GM12878 (cell line): ENCODE measurements around the gene FIG4. TPM values are rescaled to one million over a fixed set of nuclear protein-coding genes. Genes with fewer than 3 reads are reported as not detected.

Source experiments
- ATAC-seq: fragments of 200-7000 bp; cut with Tn5 transposase; 3 replicates; pipeline ENCODE4 v1.9.1; 2020; ENCODE audit warnings: mild to moderate bottlenecking, moderate library complexity
- BruUV-seq: library from RNA; stranded (reverse); fragments of 400-500 nt; replicated peaks from 2 replicates; lab custom pipeline; 2021; lab: Mats Ljungman, UMichigan
- CTCF ChIA-PET: fragments of 300-600 bp; sonication (Branson Sonifier 250); formaldehyde crosslinking; extraction: SDS; loops from one replicate; lab custom pipeline; 2021; ENCODE audit warnings: inconsistent platforms; lab: Yijun Ruan, JAX
- POLR2A ChIA-PET: fragments of 350-600 bp; formaldehyde crosslinking; extraction: SDS; loops from one replicate; lab custom pipeline; 2021; ENCODE audit warnings: inconsistent platforms; lab: Charles Lee
- RAD21 ChIA-PET: fragments of 300-600 bp; sonication (Branson Sonifier 250); formaldehyde crosslinking; loops from one replicate; lab custom pipeline; 2023; ENCODE audit warnings: antibody characterized with exemption; ENCODE audit not compliant: unreplicated experiment; lab: Charles Lee
- SMC1A ChIA-PET: fragments of 300-600 bp; sonication (Branson Sonifier 250); formaldehyde crosslinking; loops from one replicate; lab custom pipeline; 2023; ENCODE audit not compliant: unreplicated experiment, uncharacterized antibody; lab: Charles Lee
- DNase-seq: peaks from one replicate; pipeline ENCODE4 v3.0.0-alpha.2; 2011; ENCODE audit warnings: low read depth, low spot score
- FAIRE-seq: peaks from 3 replicates; lab custom pipeline; 2011; peaks lifted over from hg19 to GRCh38; lab: Jason Lieb, UNC
- H2AFZ ChIP-seq: 2 replicates; pipeline ENCODE4 v1.6.0; 2011; ENCODE audit warnings: low read depth, low read length, control low read depth; ENCODE audit not compliant: control insufficient read depth
- H3K27ac ChIP-seq: 2 replicates; pipeline ENCODE4 v1.5.1; 2011; ENCODE audit warnings: control low read depth; ENCODE audit not compliant: control insufficient read depth, insufficient read depth
- H3K27me3 ChIP-seq, 2 experiments: replicated peaks in 1 of 2; 2 replicates each; pipeline versions ENCODE4 v1.6.0 to v1.6.1; 2011; ENCODE audit warnings: low read length in 1 of 2; ENCODE audit not compliant: control insufficient read depth in 2 of 2, insufficient read depth in 2 of 2
- H3K36me3 ChIP-seq, 2 experiments: 2 replicates each; pipeline ENCODE4 v1.5.1; 2011; ENCODE audit warnings: low read length in 1 of 2; ENCODE audit not compliant: control insufficient read depth in 2 of 2, insufficient read depth in 2 of 2
- H3K4me1 ChIP-seq: 2 replicates; pipeline ENCODE4 v1.6.1; 2011; ENCODE audit warnings: mild to moderate bottlenecking, low read length, moderate library complexity, mixed read lengths; ENCODE audit not compliant: control insufficient read depth, insufficient read depth
- H3K4me2 ChIP-seq: 2 replicates; pipeline ENCODE4 v1.6.0; 2011; ENCODE audit warnings: control low read depth; ENCODE audit not compliant: control insufficient read depth, insufficient read depth
- H3K4me3 ChIP-seq: fragments of 200-600 bp; sonication (generic); 2 replicates; pipeline ENCODE4 v1.5.1; 2016
- H3K79me2 ChIP-seq: 2 replicates; pipeline ENCODE4 v1.6.0; 2011; ENCODE audit warnings: low read length; ENCODE audit not compliant: control insufficient read depth, insufficient read depth
- H3K9ac ChIP-seq: 2 replicates; pipeline ENCODE4 v1.8.0; 2011; ENCODE audit warnings: low read length, control low read depth, mixed read lengths; ENCODE audit not compliant: control insufficient read depth, insufficient read depth
- H3K9me3 ChIP-seq: replicated peaks from 3 replicates; pipeline ENCODE4 v1.5.1; 2011; ENCODE audit warnings: mild to moderate bottlenecking, low read length; ENCODE audit not compliant: control insufficient read depth, insufficient read depth
- H4K20me1 ChIP-seq: 2 replicates; pipeline ENCODE4 v1.6.0; 2011; ENCODE audit not compliant: control insufficient read depth, insufficient read depth
- CEBPZ ChIP-seq: fragments of 150-350 bp; IDR thresholded peaks from 2 replicates; pipeline ENCODE4 v1.6.1; 2016; ENCODE audit warnings: low read depth, low read length
- CTCF ChIP-seq, 3 experiments: IDR thresholded peaks in 2 of 3; conservative IDR thresholded peaks in 1 of 3; 2 replicates each; pipeline ENCODE4 v1.5.1; 2011; ENCODE audit warnings: low read depth in 3 of 3, low read length in 3 of 3, mild to moderate bottlenecking in 3 of 3, control low read depth in 2 of 3, moderate library complexity in 2 of 3, inconsistent platforms in 1 of 3, mixed read lengths in 1 of 3; ENCODE audit not compliant: control insufficient read depth in 2 of 3, insufficient read depth in 1 of 3; ENCODE audit errors: extremely low read depth in 1 of 3
- ESRRA ChIP-seq: IDR thresholded peaks from 2 replicates; pipeline ENCODE4 v1.6.1; 2012; ENCODE audit warnings: mild to moderate bottlenecking, low read length, improper control_type of control experiment
- HDAC2 ChIP-seq: fragments of 200-600 bp; sonication (generic); IDR thresholded peaks from 2 replicates; pipeline ENCODE4 v1.6.1; 2017
- KDM1A ChIP-seq: fragments of 200-600 bp; sonication (generic); IDR thresholded peaks from 2 replicates; pipeline ENCODE4 v1.6.1; 2016; ENCODE audit warnings: borderline replicate concordance
- LARP7 ChIP-seq: fragments of 450-650 bp; IDR thresholded peaks from 2 replicates; pipeline ENCODE4 v1.6.1; 2017; ENCODE audit warnings: mild to moderate bottlenecking
- NR2C1 ChIP-seq: fragments of 450-650 bp; IDR thresholded peaks from 2 replicates; pipeline ENCODE4 v1.6.1; 2017; ENCODE audit warnings: antibody characterized with exemption, mild to moderate bottlenecking, moderate library complexity
- RELB ChIP-seq: fragments of 450-650 bp; IDR thresholded peaks from 2 replicates; pipeline ENCODE4 v1.6.1; 2017; ENCODE audit warnings: low read depth, mild to moderate bottlenecking, moderate library complexity
- RUNX3 ChIP-seq: IDR thresholded peaks from 2 replicates; pipeline ENCODE4 v1.6.1; 2012; ENCODE audit warnings: low read length, inconsistent platforms
- TCF3 ChIP-seq: IDR thresholded peaks from 2 replicates; pipeline ENCODE4 v1.6.1; 2012; ENCODE audit warnings: low read depth, mild to moderate bottlenecking, low read length, borderline replicate concordance; ENCODE audit not compliant: insufficient read depth
- WGBS: methylation state at CpG from one replicate; pipeline ENCODE4 v1.1.6; 2016; ENCODE audit warnings: low lambda C conversion rate; ENCODE audit not compliant: insufficient replicate concordance, insufficient coverage; ENCODE audit errors: missing lambda C conversion rate; 5-methylcytosine and 5-hydroxymethylcytosine counted together
- in situ Hi-C: fragments of 300-500 bp; cut with MboI; formaldehyde crosslinking; loops from 9 replicates; pipeline ENCODE4 v1.14.3; 2018; ENCODE audit warnings: mixed read lengths
- intact Hi-C: fragments of 100-400 bp; cut with micrococcal nuclease; formaldehyde crosslinking; loops from one replicate; pipeline ENCODE4 v1.14.2; 2022; ENCODE audit not compliant: unreplicated experiment
- polyA plus RNA-seq, 11 experiments: library from polyadenylated mRNA; depleted of rRNA in 4 of 11; unstranded in 6 of 11; stranded (reverse) in 5 of 11; fragments of >200 nt; fragmentation: Nextera tagmentation in 4 of 11; fragmentation: Illumina TruSeq in 1 of 11; extraction: Ambion mirVana in 4 of 11; extraction: Trizol in 1 of 11; gene quantifications; 1 replicate in 1 of 11; 2 replicates in 10 of 11; pipeline versions ENCODE4 v1.2.1 to v1.2.3, GENCODE V29; 2011 to 2016; ENCODE audit warnings: inconsistent platforms in 2 of 11, missing spikeins in 2 of 11, low read depth in 1 of 11
- total RNA-seq, 4 experiments: library from RNA; depleted of rRNA in 3 of 4; stranded (reverse); fragments of >200 nt in 3 of 4; fragmentation: Illumina TruSeq in 1 of 4; extraction: Trizol in 1 of 4; gene quantifications; 2 replicates each; pipeline versions ENCODE4 v1.2.1 to v1.2.3, GENCODE V29; 2013 to 2021

FIG4 gene
- total and polyA plus RNA-seq, 10 of the 15 experiments (the other 5 are each of a cell fraction or from before 2014, with no cell fraction given): 3.8 to 23.2 (median 11.8) TPM

GRCh38 chr6:109738255-109738654 is 47.2 kb downstream of the FIG4 start:
- H3K9ac ChIP-seq: no peak overlapping the region
- intact Hi-C loops (no loop called here), in situ Hi-C loops (no loop called here)
- FAIRE-seq (no peak), ATAC-seq (no peak), DNase-seq (no peak)
- ChIA-PET SMC1A (no interaction called here), RAD21 (no interaction called here), CTCF (no interaction called here), POLR2A (no interaction called here)
- no peak for TF ChIP-seq NR2C1
- TF ChIP-seq HDAC2: no peak
- no peak for TF ChIP-seq CEBPZ
- no peak for TF ChIP-seq RELB
- no peak for TF ChIP-seq TCF3
- no peak for TF ChIP-seq LARP7
- TF ChIP-seq CTCF (IDR thresholded peaks at IDR 0.05 in 2 of 3, conservative IDR thresholded peaks at IDR 0.05 in 1 of 3; ENCODE audit: control insufficient read depth in 2 of 3, extremely low read depth in 1 of 3, insufficient read depth in 1 of 3, low read depth in 3 of 3, low read length in 3 of 3): no peak
- TF ChIP-seq RUNX3: no peak
- TF ChIP-seq ESRRA: no peak
- no peak for TF ChIP-seq KDM1A
- no peaks in the 10 kb centered on the region for H3K27me3 ChIP-seq
- no TSS peak for BruUV-seq
- no peaks in the 10 kb centered on the region for H3K9me3 ChIP-seq
- no peak overlapping the region for H3K4me3 ChIP-seq
- H2AFZ ChIP-seq: no peak overlapping the region
- no peaks in the 10 kb centered on the region for H3K79me2 ChIP-seq
- no peak overlapping the region for H3K4me2 ChIP-seq
- WGBS: 100% methylated on average over 1 of the region's 1 CpG
- H3K27ac ChIP-seq: no peak overlapping the region
- H3K4me1 ChIP-seq: no peaks in the 10 kb centered on the region
- H4K20me1 ChIP-seq: no peaks in the 10 kb centered on the region
- peaks cover 0 to 4% of the 10 kb centered on the region in 2 experiments; a peak in 1 of 4 replicates for H3K36me3 ChIP-seq
